Measurements from ENCODE around the gene GALK2. TPM values are rescaled to one million over a fixed set of nuclear protein-coding genes. Genes with fewer than 3 reads are reported as not detected.

Gene GALK2
- total and polyA plus RNA-seq, 2 of the 4 experiments (the other 2 are of a cell fraction) = 27.0 to 63.6 TPM

- dilution Hi-C loops (cut with HindIII; ENCODE audit: low sequenced_read_pairs, unreplicated experiment) (no loop called here), in situ Hi-C loops (cut with MboI; ENCODE audit: low sequenced_read_pairs) (loop anchor here (10.0 to 25.0 kb wide), 4 partner anchors 363 to 1085 kb away; partner anchors contain the start of genes DTWD1 and FAM227B), intact Hi-C loops (cut with micrococcal nuclease) (loop anchor here (5.0 kb wide), 1 partner anchor 180 kb away; the partner anchor contains the start of gene SECISBP2L)
- Histone ChIP-seq H3K23ac (ENCODE audit: low read depth, low read length) (no peak overlapping the region), H3K9me3 (ENCODE audit: control insufficient read depth, insufficient read depth, low read length) (peaks cover 7% of the 10 kb centered on the region; the same call in 1 of the 2 replicates), H3K79me1 (ENCODE audit: low read depth in 1 of 2, low read length in 2 of 2) (peaks cover 24 to 47% of the 10 kb centered on the region in 2 experiments), H2BK120ac (ENCODE audit: low read depth, low read length) (no peak overlapping the region), H2AK5ac (ENCODE audit: low read depth, low read length) (no peak overlapping the region), H3K4me3 (ENCODE audit: insufficient read depth, low read depth, low read length) (no peak overlapping the region), H3K27me3 (ENCODE audit: control insufficient read depth, insufficient read depth, low read length) (no peaks in the 10 kb centered on the region), H4K8ac (ENCODE audit: low read depth in 2 of 2, low read length in 2 of 2) (no peak overlapping the region), H3K4me2 (ENCODE audit: low read depth, low read length) (no peak overlapping the region), H3K9me1 (ENCODE audit: insufficient read depth, low read length) (peaks cover 3% of the 10 kb centered on the region; the same call in 1 of the 2 replicates), H4K5ac (ENCODE audit: low read depth, low read length) (no peak overlapping the region), H3K27ac (ENCODE audit: insufficient read depth, low read length) (no peak overlapping the region), H3K56ac (ENCODE audit: extremely low read depth, insufficient read depth, low read length) (no peak overlapping the region), H4K91ac (ENCODE audit: insufficient read depth, low read depth, low read length) (no peak overlapping the region), H4K20me1 (ENCODE audit: insufficient read depth, low read length) (no peaks in the 10 kb centered on the region; the same call in 1 of the 2 replicates), H2BK5ac (ENCODE audit: low read depth, low read length, poor library complexity, severe bottlenecking) (no peak overlapping the region), H2AFZ (replicated peaks; ENCODE audit: low read length, poor library complexity) (no peak overlapping the region), H2AK9ac (replicated peaks; ENCODE audit: low read depth, low read length, poor library complexity) (no peak overlapping the region), H2BK15ac (ENCODE audit: low read depth, low read length) (no peak overlapping the region), H3K4me1 (ENCODE audit: control insufficient read depth, insufficient read depth, low read length) (no peaks in the 10 kb centered on the region), H3K36me3 (ENCODE audit: control insufficient read depth, insufficient read depth, low read length) (0 out of 2 replicates have a peak, but pooled peaks cover 3% of the 10 kb centered on the region), H3K18ac (ENCODE audit: low read depth, low read length) (no peak overlapping the region), H3K9ac (ENCODE audit: low read depth, low read length) (no peak overlapping the region), H3K4ac (ENCODE audit: low read depth, low read length) (no peak overlapping the region), H2BK20ac (ENCODE audit: low read depth, low read length) (no peak overlapping the region), H3K14ac (replicated peaks; ENCODE audit: low read depth, low read length) (no peak overlapping the region)
- ATAC-seq (ENCODE audit: low read depth) (no peak), DNase-seq (no peak)
- ChIA-PET CTCF (interaction anchor here (1.7 kb wide), 1 partner anchor 10 kb away, joined by 9 read pairs; no protein-coding TSS in a partner anchor), POLR2A (ENCODE audit: unreplicated experiment) (no interaction called here)
- TF ChIP-seq MAZ (IDR thresholded peaks at IDR 0.05; ENCODE audit: borderline replicate concordance, low read depth, low read length) (no peak), RAD21 (IDR thresholded peaks at IDR 0.05; ENCODE audit: low read length) (no peak), MXI1 (IDR thresholded peaks at IDR 0.05; ENCODE audit: borderline replicate concordance, low read depth, low read length) (no peak)
- no TSS peak for BruUV-seq (replicated peaks)
These were observed 57.6 kb downstream of the GALK2 start for GRCh38 chr15:49227602-49228001.
